H1 (cell line): Measurements from ENCODE around the gene OR1I1. TPM values are rescaled to one million over a fixed set of nuclear protein-coding genes. Genes with fewer than 3 reads are reported as not detected.

Experiments used
- CTCF ChIA-PET: fragments of 300-600 bp; sonication (Branson Sonifier 250); formaldehyde crosslinking; loops from one replicate; lab custom pipeline; 2021; ENCODE audit not compliant: partially characterized antibody; lab: Charles Lee
- POLR2A ChIA-PET: fragments of 300-600 bp; sonication (Branson Sonifier 250); formaldehyde crosslinking; loops from one replicate; lab custom pipeline; 2021; ENCODE audit warnings: inconsistent platforms; ENCODE audit not compliant: partially characterized antibody; lab: Charles Lee
- DNase-seq, 2 experiments: peaks; one replicate each; pipeline versions ENCODE4 v3.0.0 to v3.0.0-alpha.2; 2010 to 2022; ENCODE audit warnings: low spot score in 2 of 2, low read depth in 1 of 2, mixed read lengths in 1 of 2
- FAIRE-seq: peaks from 2 replicates; lab custom pipeline; 2011; peaks lifted over from hg19 to GRCh38; lab: Jason Lieb, UNC
- H2AFZ ChIP-seq: 2 replicates; pipeline ENCODE4 v1.8.1; 2012; ENCODE audit warnings: low read length, inconsistent platforms
- H2AK5ac ChIP-seq: 2 replicates; pipeline ENCODE4 v1.6.1; 2013; ENCODE audit warnings: low read depth, low read length
- H2BK120ac ChIP-seq: replicated peaks from 2 replicates; pipeline ENCODE3; 2013; ENCODE audit warnings: low read depth, low read length, inconsistent platforms
- H2BK12ac ChIP-seq: 2 replicates; pipeline ENCODE4 v1.6.1; 2013; ENCODE audit warnings: low read depth, low read length
- H2BK15ac ChIP-seq: 2 replicates; pipeline ENCODE4 v1.6.1; 2013; ENCODE audit warnings: low read length
- H2BK20ac ChIP-seq: 2 replicates; pipeline ENCODE4 v1.6.1; 2013; ENCODE audit warnings: low read length
- H2BK5ac ChIP-seq: 2 replicates; pipeline ENCODE4 v1.6.1; 2013; ENCODE audit warnings: low read depth, low read length
- H3K14ac ChIP-seq: 2 replicates; pipeline ENCODE4 v1.6.1; 2013; ENCODE audit warnings: inconsistent platforms; ENCODE audit not compliant: insufficient read length
- H3K18ac ChIP-seq: 2 replicates; pipeline ENCODE4 v1.6.1; 2013; ENCODE audit warnings: low read length; ENCODE audit errors: extremely low read depth
- H3K23ac ChIP-seq: 2 replicates; pipeline ENCODE4 v1.6.1; 2013; ENCODE audit warnings: inconsistent platforms; ENCODE audit not compliant: insufficient read length
- H3K23me2 ChIP-seq: 2 replicates; pipeline ENCODE4 v1.6.1; 2013; ENCODE audit warnings: low read depth, low read length
- H3K27ac ChIP-seq: 2 replicates; pipeline ENCODE4 v1.6.1; 2011; ENCODE audit warnings: low read depth, low read length, inconsistent platforms
- H3K27me3 ChIP-seq, 4 experiments: replicated peaks in 1 of 4; 1 replicate in 1 of 4; 2 replicates in 3 of 4; pipeline versions ENCODE4 v1.6.1 to v1.8.1; 2011 to 2013; ENCODE audit warnings: low read length in 3 of 4, mild to moderate bottlenecking in 3 of 4, inconsistent platforms in 2 of 4, mixed read lengths in 2 of 4, moderate library complexity in 1 of 4; ENCODE audit not compliant: control insufficient read depth in 3 of 4, insufficient read depth in 3 of 4; ENCODE audit errors: extremely low read depth in 1 of 4
- H3K36me3 ChIP-seq, 4 experiments: 2 replicates each; pipeline versions ENCODE4 v1.6.1 to v1.8.1; 2011 to 2013; ENCODE audit warnings: mild to moderate bottlenecking in 4 of 4, low read length in 3 of 4, moderate library complexity in 2 of 4, control low read depth in 1 of 4, inconsistent platforms in 1 of 4; ENCODE audit not compliant: insufficient read depth in 4 of 4, control insufficient read depth in 2 of 4
- H3K4ac ChIP-seq: replicated peaks from 2 replicates; pipeline ENCODE3; 2013; ENCODE audit warnings: low read length, low read depth, mixed read lengths, inconsistent platforms; ENCODE audit not compliant: insufficient read length
- H3K4me1 ChIP-seq, 4 experiments: replicated peaks in 1 of 4; 1 replicate in 1 of 4; 2 replicates in 3 of 4; pipeline versions ENCODE4 v1.6.1 to v1.8.1; 2011 to 2013; ENCODE audit warnings: low read length in 3 of 4, inconsistent platforms in 2 of 4, mixed read lengths in 1 of 4; ENCODE audit not compliant: insufficient read depth in 4 of 4, control insufficient read depth in 3 of 4
- H3K4me2 ChIP-seq, 2 experiments: 2 replicates each; pipeline versions ENCODE4 v1.6.1 to v1.8.1; 2011 to 2013; ENCODE audit warnings: low read depth in 2 of 2, low read length in 2 of 2, control low read depth in 1 of 2, inconsistent platforms in 1 of 2, mild to moderate bottlenecking in 1 of 2; ENCODE audit not compliant: insufficient read depth in 1 of 2
- H3K4me3 ChIP-seq, 4 experiments: fragments of 200-600, 300-600 bp in 1 of 4; sonication (generic), shearing (Covaris generic), sonication (Bioruptor Twin) in 1 of 4; 2 replicates each; pipeline versions ENCODE4 v1.5.1 to v1.8.1; 2011 to 2016; ENCODE audit warnings: low read length in 4 of 4, low read depth in 3 of 4, control low read depth in 2 of 4, inconsistent platforms in 2 of 4, mild to moderate bottlenecking in 2 of 4, mixed read lengths in 1 of 4, moderate library complexity in 1 of 4; ENCODE audit not compliant: insufficient read depth in 2 of 4; ENCODE audit errors: extremely low read depth in 1 of 4
- H3K56ac ChIP-seq: replicated peaks from 2 replicates; pipeline ENCODE3; 2013; ENCODE audit warnings: low read depth, mild to moderate bottlenecking, mixed read lengths, low read length, inconsistent platforms; ENCODE audit not compliant: insufficient read length
- H3K79me1 ChIP-seq: 2 replicates; pipeline ENCODE4 v1.6.1; 2013; ENCODE audit warnings: low read depth, low read length, control low read depth
- H3K79me2 ChIP-seq, 2 experiments: 2 replicates each; pipeline versions ENCODE4 v1.6.1 to v1.8.1; 2012 to 2013; ENCODE audit warnings: low read length in 2 of 2, mild to moderate bottlenecking in 2 of 2, inconsistent platforms in 1 of 2; ENCODE audit not compliant: insufficient read depth in 2 of 2, control insufficient read depth in 1 of 2
- H3K9ac ChIP-seq, 4 experiments: replicated peaks in 1 of 4; 1 replicate in 1 of 4; 2 replicates in 3 of 4; pipeline versions ENCODE4 v1.6.1 to v1.8.1; 2011 to 2013; ENCODE audit warnings: low read depth in 3 of 4, low read length in 3 of 4, control low read depth in 2 of 4, mild to moderate bottlenecking in 2 of 4, moderate library complexity in 2 of 4, inconsistent platforms in 1 of 4; ENCODE audit errors: extremely low read depth in 1 of 4
- H3K9me3 ChIP-seq, 2 experiments: 2 replicates each; pipeline versions ENCODE4 v1.6.1 to v1.8.1; 2012 to 2013; ENCODE audit warnings: mild to moderate bottlenecking in 2 of 2, moderate library complexity in 2 of 2, control low read depth in 1 of 2, inconsistent platforms in 1 of 2, low read depth in 1 of 2, low read length in 1 of 2, mixed read lengths in 1 of 2; ENCODE audit not compliant: insufficient read depth in 2 of 2
- H4K20me1 ChIP-seq, 2 experiments: replicated peaks in 1 of 2; 2 replicates each; pipeline versions ENCODE3 to v1.8.1; 2011 to 2013; ENCODE audit warnings: inconsistent platforms in 2 of 2, low read length in 2 of 2, mild to moderate bottlenecking in 1 of 2; ENCODE audit not compliant: insufficient read depth in 2 of 2, control insufficient read depth in 1 of 2
- H4K5ac ChIP-seq: 2 replicates; pipeline ENCODE4 v1.6.1; 2013; ENCODE audit warnings: low read length, low read depth, mixed read lengths, inconsistent platforms; ENCODE audit not compliant: insufficient read length
- H4K8ac ChIP-seq: 2 replicates; pipeline ENCODE4 v1.8.0; 2013; ENCODE audit warnings: mild to moderate bottlenecking, moderate library complexity, low read length, inconsistent platforms; ENCODE audit not compliant: insufficient read depth; ENCODE audit errors: extremely low read depth
- H4K91ac ChIP-seq: replicated peaks from 2 replicates; pipeline ENCODE3; 2013; ENCODE audit warnings: low read length, mixed read lengths, inconsistent platforms; ENCODE audit not compliant: insufficient read length
- CTCF ChIP-seq, 3 experiments: IDR thresholded peaks; 1 replicate in 2 of 3; 2 replicates in 1 of 3; pipeline versions ENCODE4 v1.5.1 to v1.6.1; 2011; ENCODE audit warnings: low read length in 3 of 3, mild to moderate bottlenecking in 3 of 3, inconsistent platforms in 2 of 3, low read depth in 1 of 3, moderate library complexity in 1 of 3; ENCODE audit not compliant: insufficient read depth in 1 of 3; ENCODE audit errors: control extremely low read depth in 1 of 3
- KDM1A ChIP-seq: fragments of 200-600, 300-600 bp; sonication (generic); IDR thresholded peaks from 2 replicates; pipeline ENCODE4 v1.7.1; 2016; ENCODE audit warnings: mild to moderate bottlenecking, low read length, borderline replicate concordance
- SIRT6 ChIP-seq: IDR thresholded peaks from one replicate; pipeline ENCODE4 v1.7.1; 2012; ENCODE audit warnings: low read length, inconsistent platforms
- SP1 ChIP-seq: IDR thresholded peaks from 2 replicates; pipeline ENCODE4 v1.6.1; 2011; ENCODE audit warnings: low read depth, low read length
- WGBS, 2 experiments: shearing (Covaris generic) in 1 of 2; methylation state at CpG; one replicate each; pipeline versions ENCODE4 v1.1.6 to v1.1.7; 2013 to 2015; ENCODE audit warnings: low lambda C conversion rate in 2 of 2, mixed read lengths in 2 of 2, inconsistent platforms in 1 of 2, low coverage in 1 of 2, missing lambda C conversion rate in 1 of 2; ENCODE audit not compliant: insufficient replicate concordance in 2 of 2, insufficient coverage in 1 of 2, insufficient read length in 1 of 2; ENCODE audit errors: extremely low coverage in 1 of 2, missing lambda C conversion rate in 1 of 2; 5-methylcytosine and 5-hydroxymethylcytosine counted together
- polyA plus RNA-seq, 7 experiments: library from polyadenylated mRNA; depleted of rRNA in 3 of 7; stranded (reverse) in 5 of 7; unstranded in 2 of 7; fragments of >200 nt in 5 of 7; fragments of 200-250 nt in 2 of 7; gene quantifications; 1 replicate in 5 of 7; 2 replicates in 1 of 7; 4 replicates in 1 of 7; pipeline versions ENCODE4 v1.2.1 to v1.2.3, GENCODE V29; 2011 to 2013; ENCODE audit warnings: missing spikeins in 2 of 7, mixed read lengths in 2 of 7
- total RNA-seq: library from RNA; stranded (reverse); fragmentation: NEBNext Ultra II Directional; extraction: Animal tissue kit (Norgen Biotek cat#: 25700); gene quantifications from 2 replicates; pipeline ENCODE4 v1.2.1, GENCODE V29; 2021
- TF ChIP-seq, protein P1 (sequence below): IDR thresholded peaks from 2 replicates; pipeline ENCODE4 v1.6.1; 2012; ENCODE audit warnings: inconsistent platforms

The OR1I1 gene
- total and polyA plus RNA-seq, 2 of the 8 experiments (the other 6 are each of a cell fraction or from before 2014, with no cell fraction given), result not detected

GRCh38 chr19:15042826-15043225 lies 39.2 kb upstream of the OR1I1 start:
- Histone ChIP-seq H2BK15ac (no peak overlapping the region), H4K5ac (no peak overlapping the region), H3K9me3 (peaks cover 35% of the 10 kb centered on the region in 2 experiments; a peak in 3 of 4 replicates), H2BK12ac (no peak overlapping the region), H3K79me2 (no peaks in the 10 kb centered on the region), H3K4ac (no peak overlapping the region), H2BK5ac (no peak overlapping the region), H3K18ac (no peak overlapping the region), H3K4me2 (no peak overlapping the region), H3K27ac (no peak overlapping the region), H3K4me3 (no peak overlapping the region), H3K27me3 (no peaks in the 10 kb centered on the region), H3K4me1 (no peaks in the 10 kb centered on the region), H3K23ac (no peak overlapping the region), H2AK5ac (no peak overlapping the region), H2AFZ (no peak overlapping the region), H4K8ac (no peak overlapping the region), H3K9ac (no peak overlapping the region), H3K79me1 (no peaks in the 10 kb centered on the region), H4K91ac (no peak overlapping the region), H3K56ac (no peak overlapping the region), H3K23me2 (peaks cover 4% of the 10 kb centered on the region; the same call in 1 of the 2 replicates), H3K14ac (no peak overlapping the region), H2BK120ac (no peak overlapping the region), H2BK20ac (no peak overlapping the region), H3K36me3 (no peaks in the 10 kb centered on the region), H4K20me1 (no peaks in the 10 kb centered on the region)
- POLR2A ChIA-PET, result no interaction called here
- 84% methylated on average over 2 of the region's 2 CpGs; no CpG with 5 or more reads in 1 of the 2 experiments for WGBS, 2 experiments
- no peak for DNase-seq
- CTCF ChIA-PET, result no interaction called here
- no peak for TF ChIP-seq SIRT6
- TF ChIP-seq, protein P1, sequence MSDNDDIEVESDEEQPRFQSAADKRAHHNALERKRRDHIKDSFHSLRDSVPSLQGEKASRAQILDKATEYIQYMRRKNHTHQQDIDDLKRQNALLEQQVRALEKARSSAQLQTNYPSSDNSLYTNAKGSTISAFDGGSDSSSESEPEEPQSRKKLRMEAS, result no peak
- TF ChIP-seq SP1, result no peak
- no peak for TF ChIP-seq KDM1A
- TF ChIP-seq CTCF (IDR thresholded peaks at IDR 0.05; ENCODE audit: control extremely low read depth in 1 of 3, insufficient read depth in 1 of 3, low read depth in 1 of 3, low read length in 3 of 3), result no peak
- no peak for FAIRE-seq
